Stimulated activated CD4-positive, alpha-beta T cell treated with anti-CD3 and anti-CD28 coated beads, Interleukin-4, amount 100 ng/mL, for 48 hours (primary cell): ENCODE data around the gene HDAC9.
"Not testable (repeated sequence)": the region's sequence is repeated elsewhere in the genome, so short reads cannot be mapped to it uniquely, and the experiment has no call there.

ENCODE experiments used
- DNase-seq, 2 donors: peaks; one replicate each; pipeline ENCODE4 v3.0.0-alpha.2; 2020; ENCODE audit warnings: low read depth in 2 of 2

HDAC9 gene

GRCh38 chr7:19023477-19023876 is 527.9 kb downstream of the HDAC9 start:
- no peak for DNase-seq

GRCh38 chr7:19024261-19024660 is 528.7 kb downstream of the HDAC9 start:
- DNase-seq, result no peak

- no peak for DNase-seq
These were observed 531.3 kb downstream of the HDAC9 start for GRCh38 chr7:19026888-19027287.

GRCh38 chr7:19030281-19030680 is 534.7 kb downstream of the HDAC9 start:
- DNase-seq, result no peak

- not testable (repeated sequence) for DNase-seq
These were observed 537.4 kb downstream of the HDAC9 start for GRCh38 chr7:19032942-19033341.

- DNase-seq, result peak; percentile 13 to 17
These were observed 556.3 kb downstream of the HDAC9 start for GRCh38 chr7:19051767-19052375.
